Fibroblast of gingiva (primary cell): ENCODE measurements around the gene MTOR.
A peak's percentile ranks its signal among the peaks of the same experiment; 100 is the strongest.
"Not testable (repeated sequence)": the region's sequence is repeated elsewhere in the genome, so short reads cannot be mapped to it uniquely, and the experiment has no call there.

Experiments
- DNase-seq: peaks from one replicate; pipeline ENCODE4 v3.0.0-alpha.2; 2011; ENCODE audit warnings: low read depth

MTOR gene

GRCh38 chr1:11107599-11107998 is 154.8 kb downstream of the MTOR start:
- no peak for DNase-seq

GRCh38 chr1:11105586-11105985 is 156.8 kb downstream of the MTOR start:
- DNase-seq = no peak

GRCh38 chr1:11101347-11101746 is 161.0 kb downstream of the MTOR start:
- no peak for DNase-seq

- not testable (repeated sequence) for DNase-seq
Observed at GRCh38 chr1:11100806-11101205, 161.5 kb downstream of the MTOR start.

- DNase-seq = no peak
Observed at GRCh38 chr1:11100149-11100493, 162.2 kb downstream of the MTOR start.

GRCh38 chr1:11099310-11100148 is 162.8 kb downstream of the MTOR start, which contains the start of gene EXOSC10:
TSS of gene EXOSC10 (minus strand) at chr1:11099869. CDS start at chr1:11099831, 38 bp downstream.
- peak; percentile 80 for DNase-seq

GRCh38 chr1:11098931-11099309 is 163.4 kb downstream of the MTOR start:
- no peak for DNase-seq

GRCh38 chr1:11083784-11084183 is 178.6 kb downstream of the MTOR start:
- not testable (repeated sequence) for DNase-seq

GRCh38 chr1:11080931-11081330 is 181.4 kb downstream of the MTOR start:
- no peak for DNase-seq

GRCh38 chr1:11078631-11079030 is 183.7 kb downstream of the MTOR start:
- peak; percentile 39 for DNase-seq

- not testable (repeated sequence) for DNase-seq
Observed at GRCh38 chr1:11073398-11073797, 189.0 kb downstream of the MTOR start.

- no peak for DNase-seq
Observed at GRCh38 chr1:11072216-11072917, 190.0 kb downstream of the MTOR start.

- no peak for DNase-seq
Observed at GRCh38 chr1:11071463-11072215, 190.7 kb downstream of the MTOR start.

- no peak for DNase-seq
Observed at GRCh38 chr1:11070876-11071275, 191.5 kb downstream of the MTOR start.

- no peak for DNase-seq
Observed at GRCh38 chr1:11068600-11069473, 193.5 kb downstream of the MTOR start.

GRCh38 chr1:11067716-11068599 is 194.4 kb downstream of the MTOR start:
- DNase-seq = no peak

GRCh38 chr1:11065796-11066195 is 196.6 kb downstream of the MTOR start:
- DNase-seq = no peak

GRCh38 chr1:11064942-11065341 is 197.4 kb downstream of the MTOR start:
- no peak for DNase-seq

- DNase-seq = not testable (repeated sequence)
Observed at GRCh38 chr1:11063937-11064537, 198.3 kb downstream of the MTOR start.

GRCh38 chr1:11062965-11063401 is 199.4 kb downstream of the MTOR start:
- peak; percentile 15 for DNase-seq
